ENCODE measurements around the gene GEMIN4. TPM values are rescaled to one million over a fixed set of nuclear protein-coding genes. Genes with fewer than 3 reads are reported as not detected.

The GEMIN4 gene
- total RNA-seq, 2 donors from 2014 or later: 12.9 to 31.9 TPM

DNA sequence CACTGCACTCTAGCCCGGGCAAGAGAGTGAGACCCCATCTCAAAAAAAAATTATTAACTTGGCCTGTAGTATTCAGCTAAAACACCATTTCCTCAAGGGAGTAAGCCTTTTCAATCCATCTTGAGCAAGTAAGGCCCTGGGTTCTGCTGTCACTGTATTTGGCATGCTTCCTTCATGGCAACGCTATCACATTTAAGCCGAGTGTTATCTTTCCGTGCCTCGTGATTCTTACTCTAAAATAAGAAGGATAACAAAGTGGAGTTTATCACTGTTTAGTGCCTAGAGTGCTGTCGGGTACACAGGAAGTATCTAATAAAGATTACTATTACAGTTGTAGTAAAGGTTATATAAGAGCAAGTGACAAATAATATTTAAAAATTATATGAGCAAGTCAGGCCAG, 46.2 kb downstream of the GEMIN4 start:
- H3K36me3 ChIP-seq: peaks cover 6% of the 10 kb centered on the region
- no peaks in the 10 kb centered on the region for H3K4me1 ChIP-seq
- TF ChIP-seq CTCF (IDR thresholded peaks at IDR 0.05): no peak
- intact Hi-C loops (cut with DNase I): no loop called here
- H3K27me3 ChIP-seq: no peaks in the 10 kb centered on the region
- no peaks in the 10 kb centered on the region for H3K9me3 ChIP-seq
- no peak overlapping the region for H3K4me3 ChIP-seq
- H3K9ac ChIP-seq (ENCODE audit: low read depth in 2 of 2, low read length in 2 of 2): no peak overlapping the region
- DNase-seq: no peak
- H3K27ac ChIP-seq: no peak overlapping the region

DNA sequence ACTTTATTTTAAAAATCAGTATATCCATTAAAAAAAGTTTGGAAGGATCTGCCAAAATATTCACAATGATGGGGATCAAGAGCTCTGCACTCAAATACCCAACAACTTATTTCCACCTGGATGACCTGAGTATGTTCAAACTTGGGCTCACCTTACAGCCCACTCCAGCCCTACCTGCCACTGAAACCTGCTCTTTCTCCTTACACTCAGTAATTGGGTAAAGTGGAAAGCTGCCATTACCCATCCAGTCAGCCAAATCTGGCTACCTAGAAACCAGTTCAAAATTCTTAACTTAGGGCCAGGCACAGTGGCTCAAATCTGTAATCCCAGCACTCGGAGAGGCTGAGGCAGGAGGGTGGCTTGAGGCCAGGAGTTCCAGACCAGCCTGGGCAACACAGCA, 47.1 kb downstream of the GEMIN4 start:
- no peak for TF ChIP-seq CTCF (IDR thresholded peaks at IDR 0.05)
- Histone ChIP-seq H3K4me3 (no peak overlapping the region), H3K9ac (ENCODE audit: low read depth in 2 of 2, low read length in 2 of 2) (no peak overlapping the region), H3K27ac (no peak overlapping the region), H3K27me3 (no peaks in the 10 kb centered on the region), H3K9me3 (no peaks in the 10 kb centered on the region), H3K36me3 (peaks cover 6% of the 10 kb centered on the region), H3K4me1 (no peaks in the 10 kb centered on the region)
- intact Hi-C loops (cut with DNase I): no loop called here
- no peak for DNase-seq

DNA sequence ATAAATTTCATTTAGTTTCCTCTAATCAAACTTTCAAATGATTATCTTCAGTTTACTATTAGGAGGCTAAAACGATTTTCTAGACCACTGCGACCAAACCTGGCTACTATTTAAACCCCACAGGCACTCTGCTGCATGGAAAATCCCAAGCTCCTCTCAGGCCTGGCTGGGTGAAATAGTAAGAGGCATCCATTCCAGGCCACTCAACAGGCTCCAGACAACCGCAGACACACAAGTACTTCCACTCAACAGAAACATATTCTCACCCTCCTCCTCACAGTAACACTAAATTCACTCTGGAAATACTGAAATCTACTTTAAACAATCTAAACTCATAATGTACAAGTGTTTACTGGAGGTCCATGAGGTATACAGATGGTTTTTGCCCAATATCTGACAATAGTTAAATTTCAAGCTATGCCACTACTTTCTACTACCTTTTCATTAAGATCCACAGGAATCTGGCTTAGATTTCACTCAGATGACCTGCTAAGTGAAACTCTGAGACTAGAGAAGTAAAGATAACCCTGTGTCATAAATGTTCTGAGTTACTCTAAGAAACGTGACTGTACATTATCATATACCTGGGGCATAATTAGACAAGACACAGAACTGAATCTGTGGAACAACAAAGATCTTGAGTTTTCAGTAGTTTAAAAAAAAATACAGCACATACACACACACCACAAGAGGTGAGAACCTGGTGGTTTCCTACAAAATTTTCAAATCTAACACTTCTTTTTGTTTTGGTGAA, 47.8 kb downstream of the GEMIN4 start:
- Histone ChIP-seq H3K9ac (ENCODE audit: low read depth in 2 of 2, low read length in 2 of 2) (no peak overlapping the region), H3K9me3 (no peaks in the 10 kb centered on the region), H3K4me3 (no peak overlapping the region), H3K36me3 (peaks cover 1% of the 10 kb centered on the region), H3K27ac (no peak overlapping the region), H3K4me1 (peaks cover 3% of the 10 kb centered on the region), H3K27me3 (no peaks in the 10 kb centered on the region)
- intact Hi-C loops (cut with DNase I): loop anchor here (5.0 kb wide), 1 partner anchor 292 kb away; a partner anchor contains a TSS
- DNase-seq: no peak
- no peak for TF ChIP-seq CTCF (IDR thresholded peaks at IDR 0.05)

DNA sequence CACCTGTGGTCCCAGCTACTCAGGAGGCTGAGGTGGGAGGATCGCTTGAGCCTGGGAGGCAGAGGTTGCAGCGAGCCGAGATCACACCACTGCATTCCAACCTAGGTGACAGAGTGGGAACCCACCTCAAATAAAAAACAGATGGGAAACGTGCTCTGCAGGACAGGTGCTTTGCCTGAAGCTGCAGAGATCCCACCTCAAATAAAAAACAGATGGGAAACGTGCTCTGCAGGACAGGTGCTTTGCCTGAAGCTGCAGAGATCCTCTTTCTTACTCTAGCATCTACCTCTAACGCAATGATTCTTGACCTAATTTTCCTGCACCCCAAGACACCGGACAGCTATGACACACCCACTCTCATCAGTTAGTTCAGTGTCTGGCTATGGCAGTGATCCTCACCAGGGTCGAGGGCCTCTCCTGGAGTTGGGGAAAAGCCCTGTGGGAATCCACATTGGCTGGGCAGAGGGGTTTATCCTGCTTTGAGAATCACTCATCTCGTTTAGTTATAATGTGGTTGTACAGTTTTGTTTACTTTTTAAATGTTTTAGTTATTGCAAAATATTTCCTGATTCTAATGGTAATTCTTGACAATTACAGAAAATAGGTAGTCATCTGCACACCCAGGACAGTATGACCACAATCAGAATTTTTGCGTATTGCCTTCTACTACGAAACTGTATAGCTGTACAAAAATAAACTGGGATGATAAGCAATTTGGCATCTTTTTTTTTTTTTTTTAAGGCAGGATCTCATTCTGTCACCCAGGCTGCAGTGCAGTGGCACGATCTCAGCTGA, 48.8 kb downstream of the GEMIN4 start:
- H3K27ac ChIP-seq: no peak overlapping the region
- H3K9ac ChIP-seq (ENCODE audit: low read depth in 2 of 2, low read length in 2 of 2): no peak overlapping the region
- H3K4me3 ChIP-seq: no peak overlapping the region
- H3K36me3 ChIP-seq: no peaks in the 10 kb centered on the region
- DNase-seq: no peak
- no peaks in the 10 kb centered on the region for H3K9me3 ChIP-seq
- TF ChIP-seq CTCF (IDR thresholded peaks at IDR 0.05): no peak
- no peaks in the 10 kb centered on the region for H3K27me3 ChIP-seq
- intact Hi-C loops (cut with DNase I): loop anchor here (5.0 kb wide), 1 partner anchor 291 kb away; a partner anchor contains a TSS
- H3K4me1 ChIP-seq: peaks cover 3% of the 10 kb centered on the region

DNA sequence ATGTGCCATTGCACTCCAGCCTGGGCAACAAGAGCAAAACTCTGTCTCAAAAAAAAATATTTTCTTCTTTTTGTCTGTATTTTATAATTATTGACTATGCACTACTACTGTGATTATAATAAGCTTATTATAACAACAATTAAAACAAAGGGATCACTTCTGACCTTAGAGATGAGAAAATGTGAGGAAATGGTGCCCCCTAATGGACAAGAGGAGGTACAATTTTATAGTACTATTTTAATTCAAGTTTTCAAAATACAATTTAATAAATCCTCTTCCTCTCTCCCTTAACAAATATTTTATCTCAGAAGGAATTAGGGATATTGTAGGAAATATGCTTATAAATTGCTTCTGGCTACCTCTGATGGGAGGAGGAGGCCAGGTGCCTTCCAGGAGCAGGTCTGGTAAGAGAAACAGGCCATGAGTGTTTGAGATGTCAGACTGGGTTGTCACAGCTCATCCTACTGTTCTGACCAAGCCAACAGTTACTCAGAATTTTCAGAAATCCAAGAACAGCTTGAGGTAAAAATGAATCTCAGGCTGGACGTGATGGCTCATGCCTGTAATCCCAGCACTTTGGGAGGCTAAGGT, 51.5 kb downstream of the GEMIN4 start:
- DNase-seq: no peak
- no peak overlapping the region for H3K27ac ChIP-seq
- intact Hi-C loops (cut with DNase I): loop anchor here (5.0 kb wide), 1 partner anchor 288 kb away; a partner anchor contains a TSS
- no peaks in the 10 kb centered on the region for H3K27me3 ChIP-seq
- H3K4me3 ChIP-seq: no peak overlapping the region
- no peaks in the 10 kb centered on the region for H3K36me3 ChIP-seq
- H3K4me1 ChIP-seq: peaks cover 3% of the 10 kb centered on the region
- H3K9me3 ChIP-seq: no peaks in the 10 kb centered on the region
- peak; percentile 61 for TF ChIP-seq CTCF (IDR thresholded peaks at IDR 0.05)
- no peak overlapping the region for H3K9ac ChIP-seq (ENCODE audit: low read depth in 2 of 2, low read length in 2 of 2)

All from colonic mucosa (tissue), 4 donors.